MCF 10A (cell line): Measurements from ENCODE around the gene PIEZO1. TPM values are rescaled to one million over a fixed set of nuclear protein-coding genes. Genes with fewer than 3 reads are reported as not detected.

Source experiments
- BruUV-seq: library from RNA; stranded (reverse); fragments of 400-500 nt; replicated peaks from 2 replicates; lab custom pipeline; 2021; lab: Mats Ljungman, UMichigan
- CTCF ChIA-PET: fragments of 300-600 bp; sonication (Branson Sonifier 250); formaldehyde crosslinking; extraction: SDS; loops from one replicate; lab custom pipeline; 2021; ENCODE audit warnings: antibody characterized with exemption, inconsistent platforms; lab: Yijun Ruan, JAX
- POLR2A ChIA-PET: fragments of 300-600, 350-650 bp; sonication (Branson Sonifier 250); formaldehyde crosslinking; extraction: SDS; loops from one replicate; lab custom pipeline; 2020; ENCODE audit warnings: antibody characterized with exemption, inconsistent platforms; lab: Yijun Ruan, JAX
- DNase-seq: peaks from one replicate; pipeline ENCODE4 v3.0.0-alpha.2; 2018; ENCODE audit not compliant: unreplicated experiment
- H3K27ac Mint-ChIP-seq: one replicate; pipeline ENCODE4 v1.8.0; 2022; ENCODE audit warnings: mild to moderate bottlenecking, low read depth, mixed read lengths; ENCODE audit not compliant: unreplicated experiment
- H3K27me3 Mint-ChIP-seq: one replicate; pipeline ENCODE4 v1.8.0; 2022; ENCODE audit warnings: mixed read lengths; ENCODE audit not compliant: insufficient read depth, unreplicated experiment
- H3K36me3 Mint-ChIP-seq: one replicate; pipeline ENCODE4 v1.8.0; 2022; ENCODE audit warnings: mild to moderate bottlenecking, moderate library complexity, mixed read lengths; ENCODE audit not compliant: insufficient read depth, unreplicated experiment
- H3K4me1 Mint-ChIP-seq: one replicate; pipeline ENCODE4 v1.8.0; 2022; ENCODE audit warnings: mixed read lengths; ENCODE audit not compliant: insufficient read depth, unreplicated experiment
- H3K4me3 Mint-ChIP-seq: one replicate; pipeline ENCODE4 v1.8.0; 2022; ENCODE audit warnings: mild to moderate bottlenecking, moderate library complexity, mixed read lengths; ENCODE audit not compliant: unreplicated experiment
- H3K9me3 Mint-ChIP-seq: one replicate; pipeline ENCODE4 v1.8.0; 2022; ENCODE audit warnings: mixed read lengths; ENCODE audit not compliant: unreplicated experiment
- intact Hi-C: fragments of 100-400 bp; cut with micrococcal nuclease; formaldehyde crosslinking; loops from 2 replicates; pipeline ENCODE4 v1.14.1; 2022
- total RNA-seq: library from RNA; stranded (reverse); gene quantifications from 2 replicates; pipeline ENCODE4 v1.2.3, GENCODE V29; 2022
- TF ChIP-seq, protein P1 (sequence below): fragments of 200-600 bp; IDR thresholded peaks from one replicate; pipeline ENCODE4 v1.8.0; 2022; ENCODE audit warnings: antibody characterized with exemption, mild to moderate bottlenecking; ENCODE audit not compliant: unreplicated experiment

Gene PIEZO1
- total RNA-seq, 1 experiment from 2014 or later: 193 TPM

DNA sequence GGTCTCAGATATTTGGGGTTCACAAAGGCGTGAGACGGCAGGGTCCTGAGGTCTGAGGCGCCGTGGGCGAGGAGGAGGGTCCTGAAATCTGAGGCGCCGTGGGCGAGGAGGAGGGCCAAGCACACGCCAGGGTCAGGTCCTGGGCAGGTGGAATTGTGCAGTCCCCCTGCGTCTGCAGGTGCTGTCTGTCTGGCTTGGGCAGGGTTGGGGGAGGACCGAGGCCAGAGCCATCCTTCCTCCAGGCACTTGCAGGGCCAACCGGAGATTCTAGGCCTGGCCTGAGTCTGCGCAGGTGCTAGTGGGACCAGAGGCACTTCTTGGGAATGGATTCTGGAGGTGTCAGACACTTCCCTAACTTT is 29.1 kb upstream of the PIEZO1 start:
- no TSS peak for BruUV-seq
- Mint-ChIP-seq H3K27ac (no peak overlapping the region), H3K36me3 (peaks cover 28% of the 10 kb centered on the region), H3K27me3 (no peaks in the 10 kb centered on the region), H3K4me3 (no peak overlapping the region), H3K4me1 (peaks cover 5% of the 10 kb centered on the region), H3K9me3 (no peaks in the 10 kb centered on the region)
- POLR2A ChIA-PET: interaction anchor here (3.4 kb wide), 1 partner anchor 10 kb away, joined by 16 read pairs; the partner anchor contains the start of gene CDT1
- CTCF ChIA-PET: interaction anchor here (2.4 to 6.2 kb wide), 2 partner anchors 44 to 353 kb away, joined by 13 to 47 read pairs; partner anchors contain the start of genes GALNS and TRAPPC2L
- TF ChIP-seq, protein P1, sequence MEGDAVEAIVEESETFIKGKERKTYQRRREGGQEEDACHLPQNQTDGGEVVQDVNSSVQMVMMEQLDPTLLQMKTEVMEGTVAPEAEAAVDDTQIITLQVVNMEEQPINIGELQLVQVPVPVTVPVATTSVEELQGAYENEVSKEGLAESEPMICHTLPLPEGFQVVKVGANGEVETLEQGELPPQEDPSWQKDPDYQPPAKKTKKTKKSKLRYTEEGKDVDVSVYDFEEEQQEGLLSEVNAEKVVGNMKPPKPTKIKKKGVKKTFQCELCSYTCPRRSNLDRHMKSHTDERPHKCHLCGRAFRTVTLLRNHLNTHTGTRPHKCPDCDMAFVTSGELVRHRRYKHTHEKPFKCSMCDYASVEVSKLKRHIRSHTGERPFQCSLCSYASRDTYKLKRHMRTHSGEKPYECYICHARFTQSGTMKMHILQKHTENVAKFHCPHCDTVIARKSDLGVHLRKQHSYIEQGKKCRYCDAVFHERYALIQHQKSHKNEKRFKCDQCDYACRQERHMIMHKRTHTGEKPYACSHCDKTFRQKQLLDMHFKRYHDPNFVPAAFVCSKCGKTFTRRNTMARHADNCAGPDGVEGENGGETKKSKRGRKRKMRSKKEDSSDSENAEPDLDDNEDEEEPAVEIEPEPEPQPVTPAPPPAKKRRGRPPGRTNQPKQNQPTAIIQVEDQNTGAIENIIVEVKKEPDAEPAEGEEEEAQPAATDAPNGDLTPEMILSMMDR: no peak
- DNase-seq: no peak
- intact Hi-C loops: no loop called here

DNA sequence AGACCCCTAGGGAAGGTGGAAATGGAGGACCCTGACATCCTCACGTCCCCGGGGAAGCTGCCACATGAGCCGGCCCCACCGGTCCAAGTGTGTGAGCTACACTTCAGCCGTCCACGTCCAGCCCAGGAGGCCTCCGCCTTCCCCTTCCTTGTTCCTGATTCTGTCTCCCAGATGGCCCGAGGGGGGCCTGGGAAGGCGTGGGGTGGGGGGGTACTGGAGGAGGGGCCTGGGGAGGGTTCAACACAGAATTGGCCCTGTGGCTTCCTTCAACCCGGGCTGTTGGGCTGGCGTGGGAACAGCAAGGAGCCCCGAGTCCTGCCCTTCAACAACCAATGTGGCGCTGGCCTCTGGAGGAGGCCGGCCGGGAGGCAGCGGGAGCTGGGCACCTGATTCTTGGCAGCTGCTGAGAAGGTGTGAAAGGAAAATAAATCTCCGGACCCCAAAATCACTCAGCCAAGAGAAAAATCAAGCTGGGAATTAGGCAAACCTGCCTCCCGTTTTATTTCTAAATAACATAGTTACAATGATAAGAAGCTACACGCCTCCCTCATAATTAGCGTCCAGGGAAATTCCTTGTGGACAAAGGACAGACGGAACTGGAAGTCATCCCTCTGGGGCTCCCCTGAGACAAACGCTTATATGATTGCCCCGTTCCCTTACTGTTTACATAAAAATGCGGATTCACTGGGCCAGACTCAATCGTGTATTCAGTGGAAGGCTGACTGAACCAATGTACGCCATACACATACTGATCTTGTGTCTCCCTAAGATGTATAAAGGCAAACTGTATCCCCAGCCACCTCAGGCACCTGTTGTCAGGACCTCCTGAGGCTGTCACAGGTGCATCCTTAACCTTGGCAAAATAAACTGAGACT is 28.5 kb upstream of the PIEZO1 start:
- intact Hi-C loops: no loop called here

DNA sequence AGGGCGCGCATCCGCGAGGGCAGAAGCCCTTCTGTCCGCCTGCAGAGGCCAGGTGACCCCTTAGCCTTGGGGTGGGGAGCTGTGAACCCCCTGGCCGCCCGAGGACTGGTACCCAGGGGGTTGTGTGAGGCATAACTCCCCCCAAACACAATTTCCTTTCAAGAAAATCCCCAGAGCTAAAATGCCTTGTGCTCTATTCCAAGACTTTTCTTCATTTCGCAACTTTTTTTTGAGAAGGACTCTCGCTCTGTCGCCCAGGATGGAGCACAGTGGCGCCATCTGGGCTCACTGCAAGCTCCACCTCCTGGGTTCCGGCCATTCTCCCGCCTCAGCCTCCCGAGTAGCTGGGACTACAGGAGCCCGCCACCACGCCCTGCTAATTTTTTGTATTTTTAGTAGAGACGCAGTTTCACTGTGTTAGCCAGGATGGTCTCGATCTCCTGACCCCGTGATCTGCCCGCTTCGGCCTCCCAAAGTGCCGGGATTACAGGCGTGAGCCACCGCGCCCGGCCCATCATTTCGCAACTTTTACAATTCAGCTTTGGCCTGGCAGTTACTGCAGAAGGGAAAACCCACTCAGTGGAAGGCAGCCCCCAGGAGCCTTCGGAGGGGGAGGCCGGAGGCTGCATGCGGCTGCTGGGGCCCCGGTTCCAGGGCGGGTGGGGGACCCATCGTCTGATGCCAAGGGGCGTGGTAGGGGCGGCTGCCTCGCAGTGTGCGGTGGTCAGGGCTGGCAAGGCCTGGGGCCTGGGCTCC is 27.7 kb upstream of the PIEZO1 start:
- H3K9me3 Mint-ChIP-seq: no peaks in the 10 kb centered on the region
- H3K4me3 Mint-ChIP-seq: peak overlapping the region; percentile 76
- H3K4me1 Mint-ChIP-seq: peaks cover 5% of the 10 kb centered on the region
- no peaks in the 10 kb centered on the region for H3K27me3 Mint-ChIP-seq
- H3K36me3 Mint-ChIP-seq: peaks cover 34% of the 10 kb centered on the region
- ChIA-PET CTCF (interaction anchor here (0.6 to 6.2 kb wide), 7 partner anchors 11 to 354 kb away, joined by 3 to 47 read pairs (median 4); partner anchors contain the start of genes GALNS and TRAPPC2L), POLR2A (interaction anchor here (0.6 to 4.1 kb wide), 21 partner anchors 9 to 430 kb away, joined by 3 to 42 read pairs (median 5); partner anchors contain the start of genes CDH15, CDT1, GALNS and PIEZO1)
- intact Hi-C loops: loop anchor here (1.0 kb wide), 3 partner anchors 45 to 405 kb away; partner anchors contain the start of genes TRAPPC2L and ZNF778
- no TSS peak for BruUV-seq
- DNase-seq: peak; percentile 60
- TF ChIP-seq, protein P1: no peak
- peak overlapping the region; percentile 77 for H3K27ac Mint-ChIP-seq

More for the DNA sequence above, 28.5 kb upstream of the PIEZO1 start:
- no peak overlapping the region for H3K4me3 Mint-ChIP-seq
- peaks cover 5% of the 10 kb centered on the region for H3K4me1 Mint-ChIP-seq
- no peak overlapping the region for H3K27ac Mint-ChIP-seq
- BruUV-seq: no TSS peak
- H3K9me3 Mint-ChIP-seq: no peaks in the 10 kb centered on the region
- no peak for DNase-seq
- H3K27me3 Mint-ChIP-seq: no peaks in the 10 kb centered on the region
- H3K36me3 Mint-ChIP-seq: peaks cover 30% of the 10 kb centered on the region
- ChIA-PET CTCF (interaction anchor here (0.6 to 6.2 kb wide), 5 partner anchors 12 to 353 kb away, joined by 4 to 47 read pairs (median 5); partner anchors contain the start of genes GALNS and TRAPPC2L), POLR2A (interaction anchor here (0.6 to 4.1 kb wide), 12 partner anchors 8 to 429 kb away, joined by 3 to 42 read pairs (median 4); partner anchors contain the start of genes CDT1, GALNS and TRAPPC2L)
- TF ChIP-seq, protein P1: no peak
